ENCODE results near the gene PHACTR3.

The PHACTR3 gene

DNA sequence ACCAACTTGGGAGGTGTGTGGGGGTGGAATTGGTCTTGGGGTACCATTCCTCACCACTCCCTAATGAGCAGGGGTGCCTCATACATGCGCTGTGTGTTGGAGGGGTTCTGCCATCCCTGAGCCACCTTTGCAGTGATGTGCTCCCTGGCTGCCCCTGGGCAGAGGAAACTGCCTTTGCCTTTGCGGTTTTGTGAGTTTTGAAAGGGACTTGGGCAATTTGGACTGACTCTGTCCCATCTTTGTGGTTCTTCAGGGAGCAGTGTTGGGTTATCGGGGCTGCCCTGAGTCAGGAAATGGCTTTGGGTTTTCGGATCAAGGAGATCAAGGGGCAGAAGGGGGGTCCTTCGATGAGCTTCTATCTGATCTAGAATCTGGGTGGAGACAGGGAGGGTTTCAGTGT is 3.9 kb upstream of the PHACTR3 start:
- DNase-seq (ENCODE audit: low read depth), result no peak
- TF ChIP-seq, protein P1, sequence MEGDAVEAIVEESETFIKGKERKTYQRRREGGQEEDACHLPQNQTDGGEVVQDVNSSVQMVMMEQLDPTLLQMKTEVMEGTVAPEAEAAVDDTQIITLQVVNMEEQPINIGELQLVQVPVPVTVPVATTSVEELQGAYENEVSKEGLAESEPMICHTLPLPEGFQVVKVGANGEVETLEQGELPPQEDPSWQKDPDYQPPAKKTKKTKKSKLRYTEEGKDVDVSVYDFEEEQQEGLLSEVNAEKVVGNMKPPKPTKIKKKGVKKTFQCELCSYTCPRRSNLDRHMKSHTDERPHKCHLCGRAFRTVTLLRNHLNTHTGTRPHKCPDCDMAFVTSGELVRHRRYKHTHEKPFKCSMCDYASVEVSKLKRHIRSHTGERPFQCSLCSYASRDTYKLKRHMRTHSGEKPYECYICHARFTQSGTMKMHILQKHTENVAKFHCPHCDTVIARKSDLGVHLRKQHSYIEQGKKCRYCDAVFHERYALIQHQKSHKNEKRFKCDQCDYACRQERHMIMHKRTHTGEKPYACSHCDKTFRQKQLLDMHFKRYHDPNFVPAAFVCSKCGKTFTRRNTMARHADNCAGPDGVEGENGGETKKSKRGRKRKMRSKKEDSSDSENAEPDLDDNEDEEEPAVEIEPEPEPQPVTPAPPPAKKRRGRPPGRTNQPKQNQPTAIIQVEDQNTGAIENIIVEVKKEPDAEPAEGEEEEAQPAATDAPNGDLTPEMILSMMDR (conservative IDR thresholded peaks at IDR 0.05; ENCODE audit: control insufficient read depth, insufficient read depth, low read depth, low read length), result no peak
- H3K4me3 ChIP-seq (ENCODE audit: control insufficient read depth, low read depth, low read length), result no peak overlapping the region

DNA sequence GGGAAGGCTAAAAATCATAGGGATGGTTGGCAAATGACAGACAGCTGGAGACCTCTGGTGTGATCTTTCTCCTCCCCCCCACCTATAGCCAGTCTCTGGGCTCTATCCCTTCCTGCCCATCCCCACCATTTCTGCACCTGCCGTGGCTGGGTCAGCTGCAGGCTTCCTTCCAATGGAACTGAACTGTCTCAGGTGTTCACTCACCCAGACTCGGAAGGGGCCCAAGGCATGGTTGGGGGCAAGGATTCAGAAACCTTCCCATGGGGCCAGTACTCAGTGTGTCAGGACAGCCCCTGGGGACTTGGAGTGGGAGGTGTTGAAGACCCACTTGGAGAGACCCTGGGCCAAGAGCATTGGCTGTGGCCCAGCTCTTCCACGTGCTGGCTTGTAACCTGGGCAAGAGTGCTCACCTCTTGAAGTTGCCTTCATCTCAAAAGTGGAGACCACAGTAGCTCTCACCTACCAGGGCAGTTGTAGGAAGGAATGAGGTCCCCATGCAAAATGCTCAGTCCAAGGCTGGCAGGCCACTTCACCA is 1.7 kb upstream of the PHACTR3 start:
- no peak for DNase-seq (ENCODE audit: low read depth)
- H3K4me3 ChIP-seq (ENCODE audit: control insufficient read depth, low read depth, low read length), result no peak overlapping the region
- TF ChIP-seq, protein P1 (conservative IDR thresholded peaks at IDR 0.05; ENCODE audit: control insufficient read depth, insufficient read depth, low read depth, low read length), result no peak

DNA sequence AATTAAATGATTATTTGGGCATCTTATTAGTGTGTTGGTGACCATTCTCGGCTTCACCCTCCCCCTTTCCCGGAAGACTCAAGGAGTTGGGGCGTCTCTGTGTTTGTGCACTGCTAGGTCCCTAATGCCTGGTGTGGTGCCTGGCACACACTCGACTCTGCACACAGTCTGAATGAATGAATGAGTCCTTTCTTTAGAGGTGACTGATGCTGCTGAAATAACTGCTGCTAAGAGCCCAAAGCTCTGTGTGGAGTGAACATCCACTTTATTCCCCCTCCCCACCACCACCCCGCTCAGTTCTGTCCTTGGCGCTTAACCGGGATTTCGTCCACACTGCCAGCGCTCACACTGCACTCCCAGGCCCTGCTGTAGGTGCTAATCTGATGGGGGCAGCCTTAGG is 1.2 kb upstream of the PHACTR3 start:
- no peak for DNase-seq (ENCODE audit: low read depth)

DNA sequence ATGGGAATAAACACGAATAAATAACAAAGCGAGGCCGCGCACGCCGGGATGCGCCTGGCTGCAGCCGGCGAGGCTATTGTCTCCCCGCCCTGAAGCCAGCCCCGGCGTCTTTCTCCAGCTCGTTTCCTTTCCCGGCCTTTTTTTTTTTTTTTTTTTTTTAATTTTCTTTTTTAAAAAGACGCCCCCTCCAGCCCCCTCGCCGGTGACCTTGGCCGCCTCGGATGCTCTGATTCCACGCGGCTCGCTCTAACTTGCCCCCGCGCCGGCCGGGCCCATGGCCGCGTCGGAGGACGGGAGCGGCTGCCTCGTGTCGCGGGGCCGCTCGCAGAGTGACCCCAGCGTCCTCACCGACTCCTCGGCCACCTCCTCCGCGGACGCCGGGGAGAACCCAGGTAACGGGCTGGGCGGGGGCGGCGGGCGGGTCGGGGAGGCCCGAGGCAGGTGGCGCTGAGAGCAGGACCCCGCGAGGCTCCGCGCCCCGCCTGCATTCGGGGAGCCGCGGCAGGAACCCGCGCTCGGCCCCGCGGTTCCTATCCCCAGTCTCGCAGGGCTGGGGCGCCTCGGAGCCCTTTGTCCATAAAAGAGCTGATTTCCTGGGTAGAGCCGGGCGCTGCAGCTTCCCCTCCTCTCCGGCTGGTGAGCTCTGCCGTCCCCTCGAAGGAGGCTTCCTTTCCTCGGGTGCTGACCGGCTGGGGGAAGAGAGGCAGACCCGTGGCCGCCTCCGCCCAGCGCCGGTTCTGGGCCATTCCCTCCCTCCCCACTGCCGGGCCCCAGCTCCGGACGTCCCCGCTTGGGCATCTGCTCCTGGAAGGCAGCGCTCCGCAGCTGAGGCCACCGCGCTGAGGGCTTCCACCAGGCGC is 631 bp downstream of the PHACTR3 start:
- no peak overlapping the region for H3K4me3 ChIP-seq (ENCODE audit: control insufficient read depth, low read depth, low read length)
- no peak for DNase-seq (ENCODE audit: low read depth)

More for the DNA sequence above, 1.2 kb upstream of the PHACTR3 start:
- no peak overlapping the region for H3K4me3 ChIP-seq (ENCODE audit: control insufficient read depth, low read depth, low read length)
- TF ChIP-seq, protein P1 (conservative IDR thresholded peaks at IDR 0.05; ENCODE audit: control insufficient read depth, insufficient read depth, low read depth, low read length), result no peak

DNA sequence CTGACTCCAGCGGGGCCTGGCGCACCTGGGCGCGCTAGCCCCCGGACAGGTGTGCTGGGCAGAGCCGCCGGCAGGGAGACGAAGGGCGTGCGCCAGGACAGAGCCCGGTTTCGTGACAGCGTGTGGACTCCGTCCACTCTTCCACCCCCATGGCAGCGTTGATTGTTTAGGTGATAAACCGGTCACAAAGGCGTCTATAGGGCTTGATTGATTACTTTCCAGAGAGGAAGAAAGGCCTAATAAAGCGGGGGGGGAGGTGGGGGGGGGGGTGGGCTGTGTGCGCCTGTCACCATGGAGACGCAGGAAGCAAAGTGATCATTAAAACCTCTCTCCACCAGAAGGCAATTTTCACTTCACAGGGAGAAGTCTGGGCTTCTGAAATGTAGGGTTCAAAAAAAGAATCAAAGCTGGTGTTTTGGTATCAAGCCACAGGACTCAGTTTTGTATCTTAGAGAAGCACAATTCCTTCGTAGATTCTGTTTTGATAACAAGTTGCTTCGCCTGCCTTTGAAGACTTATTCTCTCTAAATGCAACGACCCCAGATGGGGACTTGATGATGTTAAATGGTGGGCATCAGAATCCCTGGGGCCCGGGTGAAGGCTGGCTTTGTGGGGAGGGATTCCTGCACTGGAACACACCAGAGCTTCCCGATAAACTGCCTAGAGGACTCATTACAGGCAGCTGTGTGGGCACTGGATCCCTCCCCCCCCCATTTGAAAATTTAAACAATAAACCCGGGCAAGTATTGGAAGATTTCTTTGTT is 1.4 kb downstream of the PHACTR3 start:
- no peak overlapping the region for H3K4me3 ChIP-seq (ENCODE audit: control insufficient read depth, low read depth, low read length)
- TF ChIP-seq, protein P1 (conservative IDR thresholded peaks at IDR 0.05; ENCODE audit: control insufficient read depth, insufficient read depth, low read depth, low read length), result no peak
- no peak for DNase-seq (ENCODE audit: low read depth)

More for the DNA sequence above, 631 bp downstream of the PHACTR3 start:
- TF ChIP-seq, protein P1 (conservative IDR thresholded peaks at IDR 0.05; ENCODE audit: control insufficient read depth, insufficient read depth, low read depth, low read length), result no peak

DNA sequence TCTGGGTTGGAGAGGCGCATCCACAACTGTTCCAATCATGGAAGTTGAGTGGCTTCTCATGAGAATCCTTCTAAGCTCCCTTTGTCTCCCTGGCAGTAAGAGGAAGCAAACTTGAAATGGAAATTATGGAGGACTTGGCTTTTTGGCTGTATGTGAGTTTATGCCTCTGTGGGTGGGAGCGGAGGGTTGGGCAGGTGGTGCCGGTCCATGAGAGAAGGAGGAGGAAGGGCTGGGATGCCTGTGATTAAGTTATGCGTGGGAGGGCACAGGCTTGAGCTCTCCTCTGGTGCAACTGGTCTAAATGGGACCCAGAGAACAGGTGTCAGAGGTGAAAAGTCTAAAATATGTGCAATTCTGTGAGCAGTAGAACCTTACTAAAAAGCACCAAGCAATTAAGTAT is 2.2 kb downstream of the PHACTR3 start:
- DNase-seq (ENCODE audit: low read depth), result no peak
- TF ChIP-seq, protein P1 (conservative IDR thresholded peaks at IDR 0.05; ENCODE audit: control insufficient read depth, insufficient read depth, low read depth, low read length), result no peak
- H3K4me3 ChIP-seq (ENCODE audit: control insufficient read depth, low read depth, low read length), result no peak overlapping the region
